ENCODE measurements around the gene TSPYL4.

GRCh38 chr6:116214681-116215080 lies 39.2 kb downstream of the TSPYL4 start:
- TF ChIP-seq CTCF (IDR thresholded peaks at IDR 0.05) (no peak), EZH2 (IDR thresholded peaks at IDR 0.05) (no peak)

Data from neural progenitor cell (in vitro differentiated cells).